Naive thymus-derived CD4-positive, alpha-beta T cell (primary cell): Measurements from ENCODE around the gene ZFYVE28. TPM values are rescaled to one million over a fixed set of nuclear protein-coding genes. Genes with fewer than 3 reads are reported as not detected.

Source experiments
- ATAC-seq: fragments of 150-1000 bp; cut with Tn5 transposase; 2 replicates; pipeline ENCODE4 v1.10.0; 2021; ENCODE audit warnings: mild to moderate bottlenecking, moderate library complexity
- CTCF ChIA-PET: fragments of 350-600 bp; sonication (Branson Sonifier 250); formaldehyde crosslinking; loops from one replicate; lab custom pipeline; 2021; ENCODE audit warnings: antibody characterized with exemption; lab: Charles Lee
- POLR2A ChIA-PET: fragments of 350-600 bp; sonication (Branson Sonifier 250); formaldehyde crosslinking; loops from one replicate; lab custom pipeline; 2021; ENCODE audit warnings: antibody characterized with exemption, inconsistent platforms; lab: Charles Lee
- DNase-seq, 9 donors: peaks; one replicate each; pipeline versions ENCODE4 v3.0.0 to v3.0.0-alpha.2; 2020 to 2022; ENCODE audit warnings: mixed read lengths in 1 of 9
- H3K27ac ChIP-seq: one replicate; pipeline ENCODE4 v1.7.0; 2013; ENCODE audit warnings: mild to moderate bottlenecking, low read depth, low read length, moderate library complexity
- H3K27me3 ChIP-seq, 2 donors: one replicate each; pipeline ENCODE4 v1.7.0; 2013; ENCODE audit warnings: low read length in 2 of 2, mild to moderate bottlenecking in 2 of 2, moderate library complexity in 2 of 2; ENCODE audit not compliant: control insufficient read depth in 2 of 2, insufficient read depth in 2 of 2
- H3K36me3 ChIP-seq, 3 experiments: 1 replicate in 2 of 3; 2 replicates in 1 of 3; pipeline ENCODE4 v1.7.0; 2013; ENCODE audit warnings: low read length in 3 of 3, mild to moderate bottlenecking in 3 of 3, moderate library complexity in 1 of 3; ENCODE audit not compliant: insufficient read depth in 3 of 3, control insufficient read depth in 2 of 3
- H3K4me1 ChIP-seq, 2 donors: one replicate each; pipeline ENCODE4 v1.7.0; 2013; ENCODE audit warnings: low read length in 2 of 2, mild to moderate bottlenecking in 2 of 2, moderate library complexity in 1 of 2; ENCODE audit not compliant: control insufficient read depth in 2 of 2, insufficient read depth in 2 of 2
- H3K4me3 ChIP-seq: 2 replicates; pipeline ENCODE4 v1.7.0; 2013; ENCODE audit warnings: mild to moderate bottlenecking, low read length
- H3K9me3 ChIP-seq, 3 experiments: 1 replicate in 2 of 3; 2 replicates in 1 of 3; pipeline ENCODE4 v1.7.0; 2013; ENCODE audit warnings: low read length in 3 of 3; ENCODE audit not compliant: control insufficient read depth in 2 of 3
- H3K27ac Mint-ChIP-seq, 9 donors: one replicate each; pipeline ENCODE4 v1.8.0; 2020 to 2022; ENCODE audit warnings: mixed read lengths in 9 of 9, mild to moderate bottlenecking in 8 of 9, moderate library complexity in 5 of 9, inconsistent platforms in 2 of 9
- H3K27me3 Mint-ChIP-seq, 5 donors: one replicate each; pipeline ENCODE4 v1.8.0; 2021 to 2022; ENCODE audit warnings: mixed read lengths in 5 of 5, mild to moderate bottlenecking in 1 of 5
- H3K36me3 Mint-ChIP-seq, 5 donors: one replicate each; pipeline ENCODE4 v1.8.0; 2020 to 2022; ENCODE audit warnings: mixed read lengths in 5 of 5, mild to moderate bottlenecking in 3 of 5, inconsistent platforms in 1 of 5
- H3K4me1 Mint-ChIP-seq, 7 donors: one replicate each; pipeline ENCODE4 v1.8.0; 2020 to 2022; ENCODE audit warnings: mixed read lengths in 7 of 7, mild to moderate bottlenecking in 3 of 7, inconsistent platforms in 1 of 7
- H3K4me3 Mint-ChIP-seq, 10 donors: one replicate each; pipeline ENCODE4 v1.8.0; 2020 to 2022; ENCODE audit warnings: mild to moderate bottlenecking in 10 of 10, mixed read lengths in 10 of 10, moderate library complexity in 6 of 10, inconsistent platforms in 2 of 10
- H3K9me3 Mint-ChIP-seq, 11 donors: one replicate each; pipeline ENCODE4 v1.8.0; 2020 to 2022; ENCODE audit warnings: mixed read lengths in 11 of 11, mild to moderate bottlenecking in 4 of 11, inconsistent platforms in 1 of 11, moderate library complexity in 1 of 11
- intact Hi-C, 2 donors: fragments of 100-400 bp; cut with micrococcal nuclease; formaldehyde crosslinking; loops; one replicate each; pipeline ENCODE4 v1.15.1; 2023
- polyA plus RNA-seq, 2 donors: library from polyadenylated mRNA; unstranded; fragments of 300-500 nt; fragmentation: Illumina TruSeq; gene quantifications; one replicate each; pipeline ENCODE4 v1.2.3, GENCODE V29; 2021
- total RNA-seq, 6 experiments: library from RNA in 5 of 6; stranded (reverse) in 5 of 6; gene quantifications; 1 replicate in 5 of 6; 2 replicates in 1 of 6; pipeline ENCODE4 v1.2.3 and lab custom pipeline; 2021 to 2026

The ZFYVE28 gene
- total and polyA plus RNA-seq, 7 experiments from 2014 or later, result 6.1 to 26.5 (median 15.9) TPM

- CTCF ChIA-PET, result interaction anchor here (1.0 kb wide), 1 partner anchor 119 kb away, joined by 3 read pairs; no protein-coding TSS in a partner anchor
- Histone ChIP-seq H3K27ac (no peak overlapping the region), H3K36me3 (peaks cover 0 to 6% (median 0%) of the 10 kb centered on the region in 3 experiments), H3K4me1 (no peaks in the 10 kb centered on the region), H3K27me3 (no peaks in the 10 kb centered on the region), H3K9me3 (no peaks in the 10 kb centered on the region), H3K4me3 (no peak overlapping the region)
- Mint-ChIP-seq H3K36me3 (peaks cover 0 to 32% (median 3%) of the 10 kb centered on the region in 5 donors), H3K9me3 (peaks cover 0 to 3% (median 0%) of the 10 kb centered on the region in 11 donors), H3K4me1 (peaks cover 0 to 3% (median 0%) of the 10 kb centered on the region in 7 donors), H3K27ac (no peak overlapping the region), H3K4me3 (no peak overlapping the region), H3K27me3 (peaks cover 0 to 4% (median 0%) of the 10 kb centered on the region in 5 donors)
- no peak for ATAC-seq
- intact Hi-C loops, result no loop called here
- POLR2A ChIA-PET, result no interaction called here
- DNase-seq, result no peak
Observed at GRCh38 chr4:2338754-2339457, 79.5 kb downstream of the ZFYVE28 start.

DNA sequence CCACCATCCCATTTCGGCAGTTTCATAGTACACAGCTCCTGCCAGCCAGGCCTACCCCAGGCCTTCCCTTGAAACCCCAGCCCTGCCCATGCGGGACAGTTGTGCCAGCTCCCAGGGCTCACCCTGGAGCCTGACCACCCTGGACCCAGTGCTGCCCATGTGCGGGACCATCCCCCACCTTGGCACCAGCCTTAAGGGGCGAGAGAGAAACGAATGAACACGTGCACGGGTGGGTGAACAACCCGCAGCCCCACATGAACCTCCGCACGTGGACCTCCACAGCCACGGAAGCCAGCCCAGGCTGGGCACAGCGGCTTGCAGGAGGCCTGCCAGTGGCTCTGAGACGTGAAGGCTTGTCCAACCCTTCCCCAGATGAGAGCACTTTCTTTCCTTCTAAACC is 80.5 kb downstream of the ZFYVE28 start:
- no peak overlapping the region for H3K4me3 ChIP-seq
- H3K9me3 ChIP-seq, result no peaks in the 10 kb centered on the region
- peaks cover 0 to 6% (median 0%) of the 10 kb centered on the region in 3 experiments for H3K36me3 ChIP-seq
- no peak overlapping the region for H3K27ac ChIP-seq
- intact Hi-C loops, result no loop called here
- H3K4me1 Mint-ChIP-seq, result peaks cover 0 to 6% (median 0%) of the 10 kb centered on the region in 7 donors
- H3K27me3 Mint-ChIP-seq, result peaks cover 0 to 2% (median 0%) of the 10 kb centered on the region in 5 donors
- ChIA-PET POLR2A (interaction anchor here (0.7 kb wide), 1 partner anchor 594 kb away, joined by 3 read pairs; no protein-coding TSS in a partner anchor), CTCF (no interaction called here)
- H3K27me3 ChIP-seq, result no peaks in the 10 kb centered on the region
- no peaks in the 10 kb centered on the region for H3K4me1 ChIP-seq
- no peak for ATAC-seq
- H3K27ac Mint-ChIP-seq, result peak overlapping the region in 2 of 9 donors; percentile 36 to 51
- H3K36me3 Mint-ChIP-seq, result peaks cover 0 to 25% (median 0%) of the 10 kb centered on the region in 5 donors
- H3K9me3 Mint-ChIP-seq, result no peaks in the 10 kb centered on the region
- no peak overlapping the region for H3K4me3 Mint-ChIP-seq
- no peak for DNase-seq

GRCh38 chr4:2337131-2337723 is 81.2 kb downstream of the ZFYVE28 start:
- H3K4me3 Mint-ChIP-seq, result no peak overlapping the region
- ChIA-PET CTCF (no interaction called here), POLR2A (interaction anchor here (0.7 kb wide), 1 partner anchor 594 kb away, joined by 3 read pairs; no protein-coding TSS in a partner anchor)
- no peaks in the 10 kb centered on the region for H3K27me3 ChIP-seq
- no peak overlapping the region for H3K27ac ChIP-seq
- DNase-seq, result no peak
- H3K4me3 ChIP-seq, result no peak overlapping the region
- peaks cover 0 to 6% (median 0%) of the 10 kb centered on the region in 7 donors for H3K4me1 Mint-ChIP-seq
- H3K9me3 Mint-ChIP-seq, result no peaks in the 10 kb centered on the region
- H3K36me3 Mint-ChIP-seq, result peaks cover 0 to 25% (median 0%) of the 10 kb centered on the region in 5 donors
- no peak for ATAC-seq
- no peaks in the 10 kb centered on the region for H3K4me1 ChIP-seq
- H3K36me3 ChIP-seq, result peaks cover 0 to 6% (median 0%) of the 10 kb centered on the region in 3 experiments
- H3K9me3 ChIP-seq, result no peaks in the 10 kb centered on the region
- intact Hi-C loops, result no loop called here
- H3K27me3 Mint-ChIP-seq, result peaks cover 0 to 2% (median 0%) of the 10 kb centered on the region in 5 donors
- H3K27ac Mint-ChIP-seq, result peak overlapping the region in 1 of 9 donors; percentile 41

DNA sequence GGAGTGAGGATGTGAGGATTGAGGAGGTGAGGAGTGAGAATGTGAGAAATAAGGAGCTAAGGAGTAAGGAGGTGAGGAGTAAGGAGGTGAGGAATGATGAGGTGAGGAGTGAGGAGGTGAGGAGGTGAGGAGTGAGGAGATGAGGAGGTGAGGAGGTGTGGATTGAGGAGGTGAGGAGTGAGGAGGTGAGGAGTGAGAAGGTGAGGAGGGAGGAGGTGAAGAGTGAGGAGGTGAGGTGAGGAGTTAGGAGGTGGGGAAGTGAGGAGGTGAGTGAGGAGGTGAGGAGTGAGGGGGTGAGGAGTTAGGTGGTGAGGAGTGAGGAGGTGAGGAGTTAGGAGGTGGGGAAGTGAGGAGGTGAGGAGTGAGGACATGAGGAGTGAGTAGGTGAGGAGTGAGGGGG is 81.8 kb downstream of the ZFYVE28 start:
- no peak for DNase-seq
- H3K9me3 Mint-ChIP-seq, result no peaks in the 10 kb centered on the region
- no peak overlapping the region for H3K27ac ChIP-seq
- no peaks in the 10 kb centered on the region for H3K4me1 ChIP-seq
- H3K27me3 ChIP-seq, result no peaks in the 10 kb centered on the region
- peaks cover 0 to 2% (median 0%) of the 10 kb centered on the region in 5 donors for H3K27me3 Mint-ChIP-seq
- CTCF ChIA-PET, result no interaction called here
- no peak overlapping the region for H3K4me3 Mint-ChIP-seq
- no peak overlapping the region for H3K4me3 ChIP-seq
- no peak for ATAC-seq
- intact Hi-C loops, result no loop called here
- POLR2A ChIA-PET, result no interaction called here
- peak overlapping the region in 3 of 9 donors; percentile 41 to 66 (median 63) for H3K27ac Mint-ChIP-seq
- H3K4me1 Mint-ChIP-seq, result peaks cover 0 to 6% (median 0%) of the 10 kb centered on the region in 7 donors
- H3K9me3 ChIP-seq, result no peaks in the 10 kb centered on the region
- H3K36me3 Mint-ChIP-seq, result peaks cover 0 to 25% (median 0%) of the 10 kb centered on the region in 5 donors
- peaks cover 0 to 6% (median 0%) of the 10 kb centered on the region in 3 experiments for H3K36me3 ChIP-seq

DNA sequence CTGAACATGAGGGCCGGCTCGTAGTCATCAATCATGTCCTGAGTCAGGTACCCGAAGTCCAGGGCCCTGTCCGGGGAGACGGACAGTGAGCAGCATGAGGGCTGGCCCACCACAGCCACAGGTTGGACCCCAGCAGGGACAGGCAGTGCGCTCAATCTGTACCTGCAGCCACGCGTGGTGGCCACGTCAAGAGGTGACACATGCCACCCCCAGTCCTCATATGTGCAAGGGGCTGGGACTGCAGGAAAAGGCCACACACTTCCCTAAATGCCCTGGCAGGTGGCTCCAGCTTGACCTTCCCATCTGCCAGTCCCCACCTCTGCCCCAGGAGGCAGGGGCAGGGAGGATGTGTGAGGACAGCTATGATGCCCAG is 82.7 kb downstream of the ZFYVE28 start:
- Histone ChIP-seq H3K4me1 (no peaks in the 10 kb centered on the region), H3K9me3 (no peaks in the 10 kb centered on the region), H3K36me3 (peaks cover 0 to 6% (median 0%) of the 10 kb centered on the region in 3 experiments), H3K27me3 (no peaks in the 10 kb centered on the region), H3K4me3 (no peak overlapping the region), H3K27ac (no peak overlapping the region)
- H3K4me3 Mint-ChIP-seq, result no peak overlapping the region
- H3K27ac Mint-ChIP-seq, result peak overlapping the region in 1 of 9 donors; percentile 66
- H3K27me3 Mint-ChIP-seq, result peaks cover 0 to 2% (median 0%) of the 10 kb centered on the region in 5 donors
- peaks cover 0 to 6% (median 0%) of the 10 kb centered on the region in 7 donors for H3K4me1 Mint-ChIP-seq
- CTCF ChIA-PET, result no interaction called here
- H3K36me3 Mint-ChIP-seq, result peaks cover 0 to 21% (median 0%) of the 10 kb centered on the region in 5 donors
- POLR2A ChIA-PET, result no interaction called here
- no peak for ATAC-seq
- intact Hi-C loops, result no loop called here
- H3K9me3 Mint-ChIP-seq, result no peaks in the 10 kb centered on the region
- DNase-seq, result no peak

GRCh38 chr4:2334826-2335728 is 83.4 kb downstream of the ZFYVE28 start:
- Mint-ChIP-seq H3K4me1 (peaks cover 0 to 6% (median 0%) of the 10 kb centered on the region in 7 donors), H3K27me3 (peaks cover 0 to 2% (median 0%) of the 10 kb centered on the region in 5 donors)

More at GRCh38 chr4:2334826-2335728, 83.4 kb downstream of the ZFYVE28 start:
- ChIA-PET CTCF (interaction anchor here (0.5 kb wide), 1 partner anchor 117 kb away, joined by 3 read pairs; no protein-coding TSS in a partner anchor), POLR2A (no interaction called here)
- Mint-ChIP-seq H3K36me3 (peaks cover 0 to 26% (median 2%) of the 10 kb centered on the region in 5 donors), H3K9me3 (no peaks in the 10 kb centered on the region), H3K4me3 (no peak overlapping the region), H3K27ac (no peak overlapping the region)
- Histone ChIP-seq H3K4me1 (no peaks in the 10 kb centered on the region), H3K4me3 (no peak overlapping the region), H3K36me3 (peaks cover 0 to 6% (median 3%) of the 10 kb centered on the region in 3 experiments), H3K27me3 (no peaks in the 10 kb centered on the region), H3K9me3 (no peaks in the 10 kb centered on the region), H3K27ac (no peak overlapping the region)
- DNase-seq, result no peak
- ATAC-seq, result no peak
- intact Hi-C loops, result no loop called here
